ENCODE results near the gene ZMYND11.

Gene ZMYND11

GRCh38 chr10:275680-276079 is 140.4 kb downstream of the ZMYND11 start:
- no peak for TF ChIP-seq CTCF (IDR thresholded peaks at IDR 0.05; ENCODE audit: low read depth, low read length)
- DNase-seq (ENCODE audit: extremely low read depth, low read depth) = no peak

- TF ChIP-seq CTCF (IDR thresholded peaks at IDR 0.05; ENCODE audit: low read depth, low read length) = no peak
- DNase-seq (ENCODE audit: extremely low read depth, low read depth) = no peak
Observed at GRCh38 chr10:277963-278362, 142.7 kb downstream of the ZMYND11 start.

- TF ChIP-seq CTCF (IDR thresholded peaks at IDR 0.05; ENCODE audit: low read depth, low read length) = no peak
- DNase-seq (ENCODE audit: extremely low read depth, low read depth) = no peak
Observed at GRCh38 chr10:278707-279106, 143.5 kb downstream of the ZMYND11 start.

GRCh38 chr10:279232-279631 is 144.0 kb downstream of the ZMYND11 start:
- DNase-seq (ENCODE audit: extremely low read depth, low read depth) = no peak
- TF ChIP-seq CTCF (IDR thresholded peaks at IDR 0.05; ENCODE audit: low read depth, low read length) = no peak

- DNase-seq (ENCODE audit: extremely low read depth, low read depth) = no peak
- no peak for TF ChIP-seq CTCF (IDR thresholded peaks at IDR 0.05; ENCODE audit: low read depth, low read length)
Observed at GRCh38 chr10:279655-280054, 144.4 kb downstream of the ZMYND11 start.

GRCh38 chr10:282294-283139 is 147.3 kb downstream of the ZMYND11 start:
- TF ChIP-seq CTCF (IDR thresholded peaks at IDR 0.05; ENCODE audit: low read depth, low read length) = no peak
- DNase-seq (ENCODE audit: extremely low read depth, low read depth) = no peak

- TF ChIP-seq CTCF (IDR thresholded peaks at IDR 0.05; ENCODE audit: low read depth, low read length) = no peak
Observed at GRCh38 chr10:283140-283479, 147.9 kb downstream of the ZMYND11 start.

More at GRCh38 chr10:283140-283479, 147.9 kb downstream of the ZMYND11 start:
- DNase-seq (ENCODE audit: extremely low read depth, low read depth) = no peak

All from AG09319 (cell line).